GM21786 (cell line): ENCODE measurements around the gene ITPRIP.

Source experiments
- ATAC-seq: cut with Tn5 transposase; IDR thresholded peaks from one replicate; pipeline ENCODE4 v1.9.1; 2021; ENCODE audit not compliant: unreplicated experiment

ITPRIP gene

GRCh38 chr10:104325436-104326435 lies 12.5 kb downstream of the ITPRIP start:
- no peak for ATAC-seq

GRCh38 chr10:104324931-104325330 lies 13.3 kb downstream of the ITPRIP start:
- no peak for ATAC-seq

- no peak for ATAC-seq
These were observed 14.0 kb downstream of the ITPRIP start for GRCh38 chr10:104324221-104324686.

- ATAC-seq: no peak
These were observed 14.5 kb downstream of the ITPRIP start for GRCh38 chr10:104323760-104324201.

GRCh38 chr10:104323085-104323484 lies 15.2 kb downstream of the ITPRIP start:
- ATAC-seq: no peak

- ATAC-seq: peak; percentile 48
These were observed 15.9 kb downstream of the ITPRIP start for GRCh38 chr10:104322416-104322782.

- ATAC-seq: no peak
These were observed 16.4 kb downstream of the ITPRIP start for GRCh38 chr10:104321725-104322415.

GRCh38 chr10:104321226-104321625 lies 17.0 kb downstream of the ITPRIP start:
- no peak for ATAC-seq

GRCh38 chr10:104318810-104319741 lies 19.2 kb downstream of the ITPRIP start:
- ATAC-seq: no peak

GRCh38 chr10:104318326-104318725 lies 19.9 kb downstream of the ITPRIP start:
- ATAC-seq: no peak

- ATAC-seq: peak; percentile 39
These were observed 20.5 kb downstream of the ITPRIP start for GRCh38 chr10:104317726-104318299.

- peak; percentile 18 for ATAC-seq
These were observed 21.0 kb downstream of the ITPRIP start for GRCh38 chr10:104317269-104317710.

GRCh38 chr10:104316321-104317099 lies 21.8 kb downstream of the ITPRIP start:
- ATAC-seq: no peak

- no peak for ATAC-seq
These were observed 22.8 kb downstream of the ITPRIP start for GRCh38 chr10:104315486-104315921.

GRCh38 chr10:104314591-104315485 lies 23.4 kb downstream of the ITPRIP start:
- ATAC-seq: no peak

GRCh38 chr10:104311184-104311720 lies 27.0 kb downstream of the ITPRIP start:
- ATAC-seq: no peak

- ATAC-seq: no peak
These were observed 28.0 kb downstream of the ITPRIP start for GRCh38 chr10:104309980-104310978.
